ENCODE results near the gene HIF3A.

- TF ChIP-seq CTCF (IDR thresholded peaks at IDR 0.05; ENCODE audit: poor library complexity) (no peak), EZH2 (IDR thresholded peaks at IDR 0.05; ENCODE audit: borderline replicate concordance) (no peak)
These were observed 95.5 kb downstream of the HIF3A start for GRCh38 chr19:46392252-46392801.

All from hepatocyte (in vitro differentiated cells).